SK-N-SH (cell line): ENCODE measurements around the gene R3HDML. TPM values are rescaled to one million over a fixed set of nuclear protein-coding genes. Genes with fewer than 3 reads are reported as not detected.

Source experiments
- CTCF ChIA-PET: fragments of 300-600, 350-600 bp; formaldehyde crosslinking; extraction: SDS; loops from one replicate; lab custom pipeline; 2021; lab: Yijun Ruan, JAX
- POLR2A ChIA-PET: fragments of 350-600 bp; sonication (Branson Sonifier 250); formaldehyde crosslinking; extraction: SDS; loops from one replicate; lab custom pipeline; 2020; ENCODE audit warnings: antibody characterized with exemption, inconsistent platforms; lab: Yijun Ruan, JAX
- DNase-seq: peaks from one replicate; pipeline ENCODE4 v3.0.0; 2012
- H2AFZ ChIP-seq: fragments of 200-600 bp; sonication (generic); 2 replicates; pipeline ENCODE4 v1.8.1; 2016; ENCODE audit warnings: antibody characterized with exemption, mild to moderate bottlenecking, low read depth
- H3F3A ChIP-seq: fragments of 200-600 bp; sonication (generic); replicated peaks from 2 replicates; pipeline ENCODE3; 2016; ENCODE audit warnings: antibody characterized with exemption, mild to moderate bottlenecking; ENCODE audit not compliant: insufficient read depth
- H3K27ac ChIP-seq, 2 experiments: fragments of 200-500 bp in 1 of 2; fragments of 200-600 bp in 1 of 2; sonication (Bioruptor generic) in 1 of 2; sonication (generic), shearing (Covaris generic) in 1 of 2; 2 replicates each; pipeline versions ENCODE4 v1.5.1 to v1.6.1; 2014 to 2016; ENCODE audit warnings: low read depth in 2 of 2, inconsistent platforms in 1 of 2, low read length in 1 of 2, mild to moderate bottlenecking in 1 of 2, mixed read lengths in 1 of 2
- H3K27me3 ChIP-seq: fragments of 200-600 bp; sonication (generic), shearing (Covaris generic); 2 replicates; pipeline ENCODE4 v1.6.1; 2016; ENCODE audit warnings: mixed run types; ENCODE audit not compliant: insufficient read depth
- H3K36me3 ChIP-seq, 2 experiments: fragments of 200-500 bp in 1 of 2; fragments of 200-600 bp in 1 of 2; sonication (Bioruptor generic) in 1 of 2; sonication (generic) in 1 of 2; replicated peaks in 1 of 2; 2 replicates each; pipeline versions ENCODE3 to v1.5.1; 2014 to 2016; ENCODE audit warnings: low read length in 1 of 2, mild to moderate bottlenecking in 1 of 2; ENCODE audit not compliant: insufficient read depth in 2 of 2, control insufficient read depth in 1 of 2
- H3K4me1 ChIP-seq, 2 experiments: fragments of 200-500 bp in 1 of 2; fragments of 200-600 bp in 1 of 2; sonication (Bioruptor generic) in 1 of 2; sonication (generic), shearing (Covaris generic) in 1 of 2; 2 replicates each; pipeline versions ENCODE4 v1.5.1 to v1.6.1; 2014 to 2016; ENCODE audit warnings: low read depth in 1 of 2, low read length in 1 of 2, mixed run types in 1 of 2; ENCODE audit not compliant: insufficient read depth in 2 of 2, control insufficient read depth in 1 of 2
- H3K4me2 ChIP-seq: fragments of 200-600 bp; sonication (generic), shearing (Covaris generic); 2 replicates; pipeline ENCODE4 v1.6.1; 2017; ENCODE audit warnings: mixed run types
- H3K4me3 ChIP-seq, 2 experiments: fragments of 200-500 bp in 1 of 2; fragments of 200-600 bp in 1 of 2; sonication (Bioruptor generic) in 1 of 2; sonication (generic), shearing (Covaris generic) in 1 of 2; 2 replicates each; pipeline versions ENCODE4 v1.5.1 to v1.8.1; 2014 to 2016; ENCODE audit warnings: low read depth in 2 of 2, inconsistent platforms in 1 of 2, low read length in 1 of 2, mild to moderate bottlenecking in 1 of 2, mixed read lengths in 1 of 2, moderate library complexity in 1 of 2
- H3K79me2 ChIP-seq: fragments of 200-600 bp; sonication (generic); 2 replicates; pipeline ENCODE4 v1.8.1; 2017; ENCODE audit warnings: mild to moderate bottlenecking; ENCODE audit not compliant: insufficient read depth
- H3K9ac ChIP-seq: fragments of 200-600 bp; sonication (generic); 2 replicates; pipeline ENCODE4 v1.6.1; 2017; ENCODE audit warnings: mixed run types
- H3K9me2 ChIP-seq: fragments of 200-600 bp; sonication (generic); 2 replicates; pipeline ENCODE4 v1.6.1; 2017; ENCODE audit warnings: mixed run types
- H3K9me3 ChIP-seq: fragments of 200-600 bp; sonication (generic); 2 replicates; pipeline ENCODE4 v1.6.1; 2017; ENCODE audit warnings: mixed run types, mild to moderate bottlenecking, moderate library complexity
- H4K20me1 ChIP-seq: fragments of 200-600 bp; sonication (generic); 2 replicates; pipeline ENCODE4 v1.6.1; 2017; ENCODE audit warnings: mild to moderate bottlenecking, mixed run types; ENCODE audit not compliant: insufficient read depth
- CHD2 ChIP-seq: fragments of 150-350 bp; IDR thresholded peaks from 2 replicates; pipeline ENCODE4 v1.6.1; 2018; ENCODE audit warnings: low read length; ENCODE audit not compliant: partially characterized antibody
- EP300 ChIP-seq, 2 experiments: IDR thresholded peaks; 2 replicates each; pipeline versions ENCODE4 v1.4.0 to v1.6.1; 2012; ENCODE audit warnings: borderline replicate concordance in 1 of 2, low read depth in 1 of 2, low read length in 1 of 2
- EZH2phosphoT487 ChIP-seq: fragments of 200-600 bp; sonication (generic); IDR thresholded peaks from 2 replicates; pipeline ENCODE4 v1.6.1; 2017; ENCODE audit warnings: low read depth, mixed run types, mild to moderate bottlenecking, antibody characterized with exemption, moderate library complexity, borderline replicate concordance
- FOXJ3 ChIP-seq: sonication (generic); formaldehyde crosslinking; IDR thresholded peaks from 2 replicates; pipeline ENCODE4 v1.5.1; 2020; ENCODE audit warnings: mild to moderate bottlenecking, missing genetic modification reagents
- FOXM1 ChIP-seq: IDR thresholded peaks from 2 replicates; pipeline ENCODE4 v1.4.0; 2012; ENCODE audit warnings: low read depth, mild to moderate bottlenecking
- GABPA ChIP-seq: IDR thresholded peaks from 2 replicates; pipeline ENCODE4 v1.4.0; 2012; ENCODE audit warnings: low read depth, mild to moderate bottlenecking
- IRF3 ChIP-seq: fragments of 150-350 bp; IDR thresholded peaks from 2 replicates; pipeline ENCODE4 v1.6.1; 2016; ENCODE audit warnings: mild to moderate bottlenecking, low read depth, low read length
- JUND ChIP-seq: IDR thresholded peaks from 2 replicates; pipeline ENCODE4 v1.4.0; 2012
- MAX ChIP-seq: IDR thresholded peaks from 2 replicates; pipeline ENCODE4 v1.4.0; 2012; ENCODE audit warnings: low read depth
- MXI1 ChIP-seq: IDR thresholded peaks from 2 replicates; pipeline ENCODE4 v1.6.1; 2012; ENCODE audit warnings: mild to moderate bottlenecking, low read depth, low read length, improper control_type of control experiment
- NRF1 ChIP-seq: IDR thresholded peaks from 2 replicates; pipeline ENCODE4 v1.6.1; 2012; ENCODE audit warnings: low read depth, mild to moderate bottlenecking, low read length
- PBX3 ChIP-seq: IDR thresholded peaks from 2 replicates; pipeline ENCODE4; 2012
- POLR2AphosphoS5 ChIP-seq: IDR thresholded peaks from 2 replicates; pipeline ENCODE4 v1.6.1; 2012; ENCODE audit warnings: low read depth, low read length
- RAD21 ChIP-seq: IDR thresholded peaks from 2 replicates; pipeline ENCODE4 v1.6.1; 2012; ENCODE audit warnings: mild to moderate bottlenecking, low read length
- SIN3A ChIP-seq: IDR thresholded peaks from 2 replicates; pipeline ENCODE4 v1.6.1; 2012; ENCODE audit warnings: low read depth, mild to moderate bottlenecking, low read length, moderate library complexity, borderline replicate concordance
- TAF1 ChIP-seq: IDR thresholded peaks from 2 replicates; pipeline ENCODE4 v1.6.1; 2012; ENCODE audit warnings: low read depth, mild to moderate bottlenecking, low read length, moderate library complexity, borderline replicate concordance
- TEAD4 ChIP-seq: IDR thresholded peaks from 2 replicates; pipeline ENCODE4 v1.4.0; 2012; ENCODE audit warnings: mild to moderate bottlenecking, borderline replicate concordance; ENCODE audit not compliant: insufficient read depth
- USF1 ChIP-seq: IDR thresholded peaks from 2 replicates; pipeline ENCODE4 v1.4.0; 2012; ENCODE audit warnings: low read depth, borderline replicate concordance
- USF2 ChIP-seq: fragments of 150-350 bp; IDR thresholded peaks from 2 replicates; pipeline ENCODE4 v1.6.1; 2017; ENCODE audit warnings: antibody characterized with exemption, low read length, low read depth, borderline replicate concordance
- YY1 ChIP-seq: IDR thresholded peaks from 2 replicates; pipeline ENCODE4 v1.4.0; 2012; ENCODE audit warnings: low read depth, mild to moderate bottlenecking
- WGBS: methylation state at CpG from one replicate; pipeline ENCODE4 v1.1.6; 2017; ENCODE audit warnings: low lambda C conversion rate; 5-methylcytosine and 5-hydroxymethylcytosine counted together
- polyA plus RNA-seq, 3 experiments: library from polyadenylated mRNA; depleted of rRNA; stranded (reverse); fragments of >200 nt; gene quantifications; 2 replicates each; pipeline ENCODE4 v1.2.3, GENCODE V29; 2012

Gene R3HDML
- polyA plus RNA-seq, 1 of the 3 experiments (the other 2 are of a cell fraction): not detected

- Histone ChIP-seq H3K27me3 (peaks cover 5% of the 10 kb centered on the region; the same call in 1 of the 2 replicates), H3F3A (no peaks in the 10 kb centered on the region), H3K9ac (no peak overlapping the region), H3K9me3 (no peaks in the 10 kb centered on the region), H2AFZ (no peak overlapping the region), H4K20me1 (no peaks in the 10 kb centered on the region), H3K36me3 (no peaks in the 10 kb centered on the region), H3K9me2 (no peaks in the 10 kb centered on the region), H3K79me2 (no peaks in the 10 kb centered on the region), H3K4me1 (no peaks in the 10 kb centered on the region), H3K4me2 (no peak overlapping the region), H3K4me3 (no peak overlapping the region), H3K27ac (no peak overlapping the region)
- no peak for DNase-seq
- TF ChIP-seq NRF1 (no peak), EZH2phosphoT487 (no peak), YY1 (no peak), USF1 (no peak), PBX3 (no peak), TAF1 (no peak), FOXM1 (no peak), JUND (no peak), SIN3A (no peak), MXI1 (no peak), GABPA (no peak), POLR2AphosphoS5 (no peak)
- ChIA-PET POLR2A (no interaction called here), CTCF (interaction anchor here (1.1 kb wide), 2 partner anchors 111 to 143 kb away, joined by 3 read pairs; no protein-coding TSS in a partner anchor)
These were observed 23.4 kb downstream of the R3HDML start for GRCh38 chr20:44360221-44360620.

- Histone ChIP-seq H3K4me1 (no peaks in the 10 kb centered on the region), H3K9me3 (no peaks in the 10 kb centered on the region), H4K20me1 (no peaks in the 10 kb centered on the region), H3K9ac (no peak overlapping the region), H3K4me2 (no peak overlapping the region), H3K9me2 (no peaks in the 10 kb centered on the region), H3K36me3 (no peaks in the 10 kb centered on the region), H3K27ac (no peak overlapping the region), H2AFZ (no peak overlapping the region), H3K4me3 (no peak overlapping the region), H3F3A (no peaks in the 10 kb centered on the region), H3K27me3 (peaks cover 5% of the 10 kb centered on the region; the same call in 1 of the 2 replicates), H3K79me2 (no peaks in the 10 kb centered on the region)
- CTCF ChIA-PET: interaction anchor here (1.1 kb wide), 2 partner anchors 110 to 144 kb away, joined by 3 read pairs; no protein-coding TSS in a partner anchor
- no peak for DNase-seq
- POLR2A ChIA-PET: no interaction called here
- WGBS: 53% methylated on average over 3 of the region's 3 CpGs
- TF ChIP-seq MAX: no peak
- no peak for TF ChIP-seq USF1
- TF ChIP-seq IRF3: no peak
- TF ChIP-seq FOXJ3 (CRISPR knock-in tag): no peak
- no peak for TF ChIP-seq NRF1
- no peak for TF ChIP-seq YY1
- TF ChIP-seq FOXM1: no peak
- TF ChIP-seq RAD21: no peak
- TF ChIP-seq USF2: no peak
- TF ChIP-seq PBX3: no peak
- TF ChIP-seq CHD2: no peak
- TF ChIP-seq EP300 (IDR thresholded peaks at IDR 0.05; ENCODE audit: borderline replicate concordance in 1 of 2, low read depth in 1 of 2, low read length in 1 of 2): no peak
- no peak for TF ChIP-seq EZH2phosphoT487
- TF ChIP-seq TEAD4: no peak
- TF ChIP-seq SIN3A: no peak
These were observed 24.2 kb downstream of the R3HDML start for GRCh38 chr20:44361021-44361420.
